OCI-LY1 (cell line): ENCODE measurements around the gene ARHGEF40.

Experiments
- H2AFZ ChIP-seq: fragments of 200-600 bp; sonication (generic), shearing (Covaris generic); 2 replicates; pipeline ENCODE4 v1.6.0; 2014; ENCODE audit warnings: antibody characterized with exemption, mild to moderate bottlenecking, low read length
- H3F3A ChIP-seq: fragments of 200-600 bp; sonication (generic), shearing (Covaris generic); 2 replicates; pipeline ENCODE4 v1.6.0; 2014; ENCODE audit warnings: mild to moderate bottlenecking, antibody characterized with exemption, low read length, moderate library complexity; ENCODE audit not compliant: insufficient read depth
- H3K27ac ChIP-seq: fragments of 200-600 bp; sonication (generic); 2 replicates; pipeline ENCODE4 v1.5.1; 2014; ENCODE audit warnings: low read length, mixed run types, mild to moderate bottlenecking, low read depth; ENCODE audit not compliant: poor library complexity, severe bottlenecking
- H3K27me3 ChIP-seq: fragments of 200-600 bp; sonication (generic); 2 replicates; pipeline ENCODE4 v1.6.0; 2014; ENCODE audit warnings: antibody characterized with exemption, mild to moderate bottlenecking, low read length, moderate library complexity; ENCODE audit not compliant: insufficient read depth
- H3K36me3 ChIP-seq: fragments of 200-600 bp; sonication (generic); 2 replicates; pipeline ENCODE4 v1.6.1; 2014; ENCODE audit warnings: mild to moderate bottlenecking, antibody characterized with exemption, low read length, moderate library complexity, mixed read lengths; ENCODE audit not compliant: insufficient read depth
- H3K4me1 ChIP-seq: fragments of 200-600 bp; sonication (generic); 2 replicates; pipeline ENCODE4 v1.5.1; 2014; ENCODE audit warnings: mild to moderate bottlenecking, low read length, moderate library complexity; ENCODE audit not compliant: insufficient read depth, severe bottlenecking
- H3K4me2 ChIP-seq: fragments of 200-600 bp; sonication (generic), shearing (Covaris generic); 2 replicates; pipeline ENCODE4 v1.6.1; 2014; ENCODE audit warnings: low read length
- H3K4me3 ChIP-seq: fragments of 200-600 bp; sonication (generic); 2 replicates; pipeline ENCODE4 v1.5.1; 2014; ENCODE audit warnings: low read length, low read depth, mild to moderate bottlenecking, mixed read lengths; ENCODE audit not compliant: poor library complexity, severe bottlenecking
- H3K79me2 ChIP-seq: fragments of 200-600 bp; shearing (Covaris generic); 2 replicates; pipeline ENCODE4 v1.6.1; 2016; ENCODE audit warnings: mixed run types, low read length, mixed read lengths; ENCODE audit not compliant: insufficient read depth
- H3K9ac ChIP-seq: fragments of 200-600 bp; sonication (generic), shearing (Covaris generic); 2 replicates; pipeline ENCODE4 v1.6.1; 2014; ENCODE audit warnings: mild to moderate bottlenecking, low read length, mixed read lengths
- H3K9me2 ChIP-seq: fragments of 200-600 bp; sonication (generic), shearing (Covaris generic); 2 replicates; pipeline ENCODE4 v1.6.1; 2014; ENCODE audit warnings: low read depth, mild to moderate bottlenecking, low read length, mixed read lengths
- H3K9me3 ChIP-seq: fragments of 200-600 bp; shearing (Covaris generic); 2 replicates; pipeline ENCODE4 v1.6.1; 2014; ENCODE audit warnings: low read length, mixed read lengths
- H4K20me1 ChIP-seq: fragments of 200-600 bp; sonication (generic), shearing (Covaris generic); 2 replicates; pipeline ENCODE4 v1.6.0; 2016; ENCODE audit warnings: mild to moderate bottlenecking, low read length; ENCODE audit not compliant: insufficient read depth
- CTCF ChIP-seq: fragments of 200-600 bp; sonication (generic), shearing (Covaris generic); IDR thresholded peaks from 2 replicates; pipeline ENCODE4 v1.5.1; 2017; ENCODE audit warnings: mild to moderate bottlenecking, antibody characterized with exemption, low read length, moderate library complexity, mixed read lengths
- EZH2 ChIP-seq: fragments of 200-600 bp; sonication (generic), shearing (Covaris generic); IDR thresholded peaks from 2 replicates; pipeline ENCODE4 v1.8.0; 2017; ENCODE audit warnings: borderline replicate concordance, mixed run types, mild to moderate bottlenecking, antibody characterized with exemption, low read length, moderate library complexity, mixed read lengths

The ARHGEF40 gene

GRCh38 chr14:21077672-21078071 is 7.6 kb downstream of the ARHGEF40 start:
- no peak overlapping the region for H3K4me3 ChIP-seq
- TF ChIP-seq EZH2, result no peak
- TF ChIP-seq CTCF, result no peak

GRCh38 chr14:21078287-21078686 is 8.2 kb downstream of the ARHGEF40 start:
- no peaks in the 10 kb centered on the region for H3K79me2 ChIP-seq
- no peak for TF ChIP-seq EZH2
- no peak for TF ChIP-seq CTCF
- H2AFZ ChIP-seq, result no peak overlapping the region

More at GRCh38 chr14:21077672-21078071, 7.6 kb downstream of the ARHGEF40 start:
- H3K27ac ChIP-seq, result no peak overlapping the region
- no peak overlapping the region for H3K9ac ChIP-seq
- no peaks in the 10 kb centered on the region for H4K20me1 ChIP-seq
- H3K36me3 ChIP-seq, result no peaks in the 10 kb centered on the region
- H3K4me2 ChIP-seq, result no peak overlapping the region
- H3K9me3 ChIP-seq, result no peaks in the 10 kb centered on the region
- H3K4me1 ChIP-seq, result no peaks in the 10 kb centered on the region
- peaks cover 6% of the 10 kb centered on the region; the same call in 1 of the 2 replicates for H3K27me3 ChIP-seq
- H2AFZ ChIP-seq, result no peak overlapping the region
- no peaks in the 10 kb centered on the region for H3K79me2 ChIP-seq
- no peaks in the 10 kb centered on the region for H3F3A ChIP-seq
- no peaks in the 10 kb centered on the region for H3K9me2 ChIP-seq

GRCh38 chr14:21078726-21079125 is 8.6 kb downstream of the ARHGEF40 start:
- Histone ChIP-seq H3K36me3 (no peaks in the 10 kb centered on the region), H3K9me3 (no peaks in the 10 kb centered on the region), H3K9me2 (no peaks in the 10 kb centered on the region), H3K79me2 (no peaks in the 10 kb centered on the region), H3K27me3 (peaks cover 9% of the 10 kb centered on the region; the same call in 1 of the 2 replicates), H3F3A (no peaks in the 10 kb centered on the region), H3K4me3 (no peak overlapping the region), H3K4me2 (no peak overlapping the region), H3K4me1 (no peaks in the 10 kb centered on the region), H4K20me1 (no peaks in the 10 kb centered on the region), H2AFZ (no peak overlapping the region), H3K9ac (no peak overlapping the region), H3K27ac (no peak overlapping the region)
- TF ChIP-seq CTCF, result no peak
- TF ChIP-seq EZH2, result no peak

More at GRCh38 chr14:21078287-21078686, 8.2 kb downstream of the ARHGEF40 start:
- no peaks in the 10 kb centered on the region for H3F3A ChIP-seq
- no peak overlapping the region for H3K9ac ChIP-seq
- no peaks in the 10 kb centered on the region for H3K4me1 ChIP-seq
- no peaks in the 10 kb centered on the region for H3K9me2 ChIP-seq
- no peak overlapping the region for H3K27ac ChIP-seq
- no peaks in the 10 kb centered on the region for H4K20me1 ChIP-seq
- no peak overlapping the region for H3K4me3 ChIP-seq
- H3K4me2 ChIP-seq, result no peak overlapping the region
- H3K27me3 ChIP-seq, result peaks cover 9% of the 10 kb centered on the region; the same call in 1 of the 2 replicates
- no peaks in the 10 kb centered on the region for H3K9me3 ChIP-seq
- H3K36me3 ChIP-seq, result no peaks in the 10 kb centered on the region
